Nephron (organoid): ENCODE data around the gene PIGX.

Source experiments
- H3K27ac Mint-ChIP-seq, 3 experiments: 2 replicates each; pipeline ENCODE4 v1.8.0; 2020; ENCODE audit warnings: mixed read lengths in 3 of 3, mild to moderate bottlenecking in 2 of 3, moderate library complexity in 1 of 3
- H3K27me3 Mint-ChIP-seq: 2 replicates; pipeline ENCODE4 v1.8.0; 2021; ENCODE audit warnings: low read depth, mild to moderate bottlenecking, moderate library complexity, mixed read lengths
- H3K36me3 Mint-ChIP-seq: 2 replicates; pipeline ENCODE4 v1.8.0; 2020; ENCODE audit warnings: low read depth, mixed read lengths
- H3K4me1 Mint-ChIP-seq: 2 replicates; pipeline ENCODE4 v1.8.0; 2020; ENCODE audit warnings: mixed read lengths
- H3K4me3 Mint-ChIP-seq, 3 experiments: 2 replicates each; pipeline ENCODE4 v1.8.0; 2020; ENCODE audit warnings: mild to moderate bottlenecking in 3 of 3, mixed read lengths in 3 of 3, moderate library complexity in 2 of 3
- H3K9me3 Mint-ChIP-seq: 2 replicates; pipeline ENCODE4 v1.8.0; 2020; ENCODE audit warnings: mixed read lengths
- TF ChIP-seq, protein P1 (sequence below), 3 experiments: fragments of 200-600 bp; sonication (generic); IDR thresholded peaks; one replicate each; pipeline ENCODE4 v1.5.0; 2021; ENCODE audit warnings: antibody characterized with exemption in 3 of 3; ENCODE audit not compliant: unreplicated experiment in 3 of 3

PIGX gene

DNA sequence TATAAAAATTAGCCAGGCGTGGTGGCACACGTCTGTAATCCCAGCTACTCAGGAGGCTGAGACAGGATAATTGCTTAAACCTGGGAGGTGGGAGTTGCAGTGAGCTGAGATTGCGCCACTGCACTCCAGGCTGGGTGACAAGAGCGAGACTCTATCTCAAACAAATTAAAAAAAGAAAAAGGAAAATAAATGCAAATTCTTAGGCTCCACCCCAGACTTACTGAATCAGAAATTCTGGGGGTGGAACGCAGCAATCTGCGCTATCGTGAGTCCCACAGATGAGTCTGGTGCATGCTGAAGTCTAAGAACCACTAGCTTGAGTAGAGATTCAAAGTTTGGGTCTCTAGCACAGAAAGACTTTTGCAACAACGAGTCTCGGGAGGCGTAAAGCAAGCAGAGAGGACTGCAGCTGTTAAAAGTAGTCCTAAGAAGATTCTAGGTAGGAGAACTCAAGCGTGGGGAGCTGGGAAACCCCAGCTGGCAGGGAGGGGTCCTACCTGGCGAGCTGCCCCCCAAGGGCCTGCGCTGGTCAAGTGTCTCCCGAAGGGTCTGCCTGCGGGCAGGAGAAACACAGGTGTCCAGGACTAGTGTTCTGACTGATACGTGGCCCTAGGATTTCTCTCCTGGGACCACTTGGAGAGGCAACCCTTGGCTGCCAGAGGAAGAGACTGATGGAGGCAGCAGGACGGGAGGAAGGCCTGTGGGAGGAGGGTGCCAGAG, 22.1 kb upstream of the PIGX start:
- TF ChIP-seq, protein P1, sequence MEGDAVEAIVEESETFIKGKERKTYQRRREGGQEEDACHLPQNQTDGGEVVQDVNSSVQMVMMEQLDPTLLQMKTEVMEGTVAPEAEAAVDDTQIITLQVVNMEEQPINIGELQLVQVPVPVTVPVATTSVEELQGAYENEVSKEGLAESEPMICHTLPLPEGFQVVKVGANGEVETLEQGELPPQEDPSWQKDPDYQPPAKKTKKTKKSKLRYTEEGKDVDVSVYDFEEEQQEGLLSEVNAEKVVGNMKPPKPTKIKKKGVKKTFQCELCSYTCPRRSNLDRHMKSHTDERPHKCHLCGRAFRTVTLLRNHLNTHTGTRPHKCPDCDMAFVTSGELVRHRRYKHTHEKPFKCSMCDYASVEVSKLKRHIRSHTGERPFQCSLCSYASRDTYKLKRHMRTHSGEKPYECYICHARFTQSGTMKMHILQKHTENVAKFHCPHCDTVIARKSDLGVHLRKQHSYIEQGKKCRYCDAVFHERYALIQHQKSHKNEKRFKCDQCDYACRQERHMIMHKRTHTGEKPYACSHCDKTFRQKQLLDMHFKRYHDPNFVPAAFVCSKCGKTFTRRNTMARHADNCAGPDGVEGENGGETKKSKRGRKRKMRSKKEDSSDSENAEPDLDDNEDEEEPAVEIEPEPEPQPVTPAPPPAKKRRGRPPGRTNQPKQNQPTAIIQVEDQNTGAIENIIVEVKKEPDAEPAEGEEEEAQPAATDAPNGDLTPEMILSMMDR (IDR thresholded peaks at IDR 0.05; ENCODE audit: unreplicated experiment in 3 of 3) = no peak
- Mint-ChIP-seq H3K27ac (no peak overlapping the region), H3K9me3 (no peaks in the 10 kb centered on the region), H3K36me3 (no peaks in the 10 kb centered on the region), H3K4me3 (no peak overlapping the region), H3K4me1 (no peaks in the 10 kb centered on the region), H3K27me3 (no peaks in the 10 kb centered on the region)

DNA sequence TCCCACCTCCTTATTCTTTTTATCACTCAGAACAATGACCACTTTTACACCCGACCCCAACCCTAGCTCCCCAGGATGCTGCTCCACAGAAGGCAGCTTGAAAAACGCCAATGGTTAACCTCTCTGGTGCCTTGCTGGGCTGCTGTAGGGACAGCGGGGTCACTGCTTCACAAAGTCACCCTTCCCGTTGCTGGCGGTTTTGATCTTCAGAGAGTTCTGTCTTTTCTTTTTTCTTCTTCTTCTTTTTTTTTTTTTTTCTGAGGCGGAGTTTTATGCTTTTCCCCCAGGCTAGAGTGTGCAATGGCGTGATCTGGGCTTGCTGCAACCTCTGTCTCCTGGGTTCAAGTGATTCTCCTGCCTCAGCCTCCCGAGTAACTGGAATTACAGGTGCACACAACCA, 20.8 kb upstream of the PIGX start:
- H3K27me3 Mint-ChIP-seq = no peaks in the 10 kb centered on the region
- TF ChIP-seq, protein P1 (IDR thresholded peaks at IDR 0.05; ENCODE audit: unreplicated experiment in 3 of 3) = no peak
- H3K9me3 Mint-ChIP-seq = no peaks in the 10 kb centered on the region

GRCh38 chr3:196694202-196694638, 18.0 kb upstream of the PIGX start:
- H3K27ac Mint-ChIP-seq = no peak overlapping the region
- TF ChIP-seq, protein P1 (IDR thresholded peaks at IDR 0.05; ENCODE audit: unreplicated experiment in 3 of 3) = no peak
- H3K4me1 Mint-ChIP-seq = no peaks in the 10 kb centered on the region

More for the DNA sequence above, 20.8 kb upstream of the PIGX start:
- H3K4me3 Mint-ChIP-seq = no peak overlapping the region
- H3K27ac Mint-ChIP-seq = no peak overlapping the region
- no peaks in the 10 kb centered on the region for H3K36me3 Mint-ChIP-seq
- no peaks in the 10 kb centered on the region for H3K4me1 Mint-ChIP-seq

DNA sequence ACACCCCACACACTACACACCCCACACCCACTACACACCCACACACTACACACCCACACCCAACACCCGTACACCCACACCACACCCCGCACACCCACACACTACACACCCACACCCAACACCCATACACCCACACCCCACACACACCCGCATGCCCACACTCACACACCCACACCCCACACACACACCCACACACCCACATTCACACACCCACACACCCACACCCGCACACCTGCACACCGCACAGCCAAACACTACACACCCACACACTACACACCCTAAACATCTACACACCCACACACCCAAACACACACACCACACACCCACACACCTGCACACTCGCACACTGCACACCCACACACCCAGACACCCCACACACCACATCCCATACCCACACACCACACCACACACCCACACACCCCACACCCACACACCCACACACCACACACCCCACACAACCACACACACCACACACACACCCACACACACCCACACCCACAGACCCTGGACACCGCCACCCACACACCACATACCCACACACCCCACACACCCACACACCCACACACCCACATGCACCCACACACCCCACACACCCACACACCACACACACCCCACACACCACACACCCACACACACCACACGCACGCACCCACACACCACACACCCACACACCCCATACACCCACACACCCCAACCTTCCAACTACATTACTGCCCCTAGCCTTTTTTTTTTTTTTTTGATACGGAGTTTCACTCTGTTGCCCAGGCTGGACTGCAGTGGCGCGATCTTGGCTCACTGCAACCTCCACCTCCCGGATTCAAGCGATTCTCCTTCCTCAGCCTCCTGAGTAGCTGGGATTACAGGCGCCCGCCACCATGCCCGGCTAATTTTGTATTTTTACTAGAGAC, 17.0 kb upstream of the PIGX start:
- Mint-ChIP-seq H3K36me3 (no peaks in the 10 kb centered on the region), H3K9me3 (no peaks in the 10 kb centered on the region), H3K27me3 (no peaks in the 10 kb centered on the region), H3K4me3 (no peak overlapping the region), H3K27ac (no peak overlapping the region), H3K4me1 (no peaks in the 10 kb centered on the region)
- TF ChIP-seq, protein P1 (IDR thresholded peaks at IDR 0.05; ENCODE audit: unreplicated experiment in 3 of 3) = no peak

More at GRCh38 chr3:196694202-196694638, 18.0 kb upstream of the PIGX start:
- no peak overlapping the region for H3K4me3 Mint-ChIP-seq
- no peaks in the 10 kb centered on the region for H3K36me3 Mint-ChIP-seq
- no peaks in the 10 kb centered on the region for H3K27me3 Mint-ChIP-seq
- no peaks in the 10 kb centered on the region for H3K9me3 Mint-ChIP-seq

DNA sequence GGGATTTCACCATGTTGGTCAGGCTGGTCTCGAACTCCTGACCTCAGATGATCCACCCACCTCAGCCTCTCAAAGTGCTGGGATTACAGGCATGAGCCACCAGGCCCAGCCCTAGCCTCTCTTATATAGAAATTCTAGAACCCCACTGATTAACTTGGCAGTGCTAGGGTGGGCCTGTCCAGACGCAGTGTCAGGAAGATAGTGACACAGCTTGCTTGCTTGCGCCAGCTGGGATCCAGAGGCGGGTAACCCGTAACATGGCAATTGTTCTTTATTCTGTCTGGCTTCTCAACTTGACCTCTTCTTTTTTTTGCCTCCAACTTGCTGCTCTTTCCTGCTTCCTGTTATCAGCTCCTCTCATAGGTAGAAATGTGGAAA, 16.3 kb upstream of the PIGX start:
- Mint-ChIP-seq H3K27ac (no peak overlapping the region), H3K36me3 (no peaks in the 10 kb centered on the region), H3K4me3 (no peak overlapping the region), H3K9me3 (no peaks in the 10 kb centered on the region), H3K4me1 (no peaks in the 10 kb centered on the region), H3K27me3 (no peaks in the 10 kb centered on the region)
- TF ChIP-seq, protein P1 (IDR thresholded peaks at IDR 0.05; ENCODE audit: unreplicated experiment in 3 of 3) = no peak
